HepG2 (cell line): Measurements from ENCODE around the gene NLRX1. TPM values are rescaled to one million over a fixed set of nuclear protein-coding genes. Genes with fewer than 3 reads are reported as not detected.

Source experiments
- DMTF1 ChIP-seq: sonication (generic); formaldehyde crosslinking; IDR thresholded peaks from 2 replicates; pipeline ENCODE4 v1.4.0; 2020; ENCODE audit warnings: mild to moderate bottlenecking, missing genetic modification reagents
- ELF1 ChIP-seq: sonication (generic); formaldehyde crosslinking; IDR thresholded peaks from 2 replicates; pipeline ENCODE4 v1.4.0; 2020; ENCODE audit warnings: missing genetic modification reagents
- ERF ChIP-seq: IDR thresholded peaks from 2 replicates; pipeline ENCODE4 v1.6.1; 2018; ENCODE audit warnings: missing biosample characterization, missing genetic modification reagents
- GMEB1 ChIP-seq: sonication (generic); formaldehyde crosslinking; IDR thresholded peaks from 2 replicates; pipeline ENCODE4 v1.5.1; 2020; ENCODE audit warnings: missing genetic modification reagents, mild to moderate bottlenecking, borderline replicate concordance
- KDM5A ChIP-seq: fragments of 200-600 bp; sonication (generic); IDR thresholded peaks from 2 replicates; pipeline ENCODE4 v1.7.0; 2018; ENCODE audit warnings: antibody characterized with exemption, mild to moderate bottlenecking, low read length, borderline replicate concordance
- MEIS1 ChIP-seq: sonication (generic); formaldehyde crosslinking; IDR thresholded peaks from 2 replicates; pipeline ENCODE4 v1.9.0; 2021; ENCODE audit warnings: mild to moderate bottlenecking, missing genetic modification reagents, moderate library complexity, borderline replicate concordance
- MLX ChIP-seq: IDR thresholded peaks from 2 replicates; pipeline ENCODE4 v1.6.1; 2016
- MTA1 ChIP-seq: sonication (generic); formaldehyde crosslinking; IDR thresholded peaks from 2 replicates; pipeline ENCODE4 v1.4.0; 2020; ENCODE audit warnings: missing genetic modification reagents, mild to moderate bottlenecking, borderline replicate concordance
- RORA ChIP-seq: sonication (generic); formaldehyde crosslinking; IDR thresholded peaks from 2 replicates; pipeline ENCODE4 v1.5.0; 2020; ENCODE audit warnings: mild to moderate bottlenecking, missing genetic modification reagents, moderate library complexity
- SMYD3 ChIP-seq: sonication (generic); formaldehyde crosslinking; IDR thresholded peaks from 2 replicates; pipeline ENCODE4 v1.8.1; 2023; ENCODE audit warnings: mild to moderate bottlenecking, missing genetic modification reagents
- TOPORS ChIP-seq: sonication (generic); formaldehyde crosslinking; IDR thresholded peaks from 2 replicates; pipeline ENCODE4 v1.8.0; 2023; ENCODE audit warnings: mild to moderate bottlenecking, missing genetic modification reagents
- ZBTB8A ChIP-seq: sonication (generic); formaldehyde crosslinking; IDR thresholded peaks from 2 replicates; pipeline ENCODE4 v1.4.0; 2020; ENCODE audit warnings: mild to moderate bottlenecking, low read depth, missing genetic modification reagents, borderline replicate concordance
- ZFP62 ChIP-seq: sonication (generic); formaldehyde crosslinking; IDR thresholded peaks from 2 replicates; pipeline ENCODE4 v1.4.0; 2020; ENCODE audit warnings: missing genetic modification reagents
- ZFYVE20 ChIP-seq: sonication (generic); formaldehyde crosslinking; IDR thresholded peaks from 2 replicates; pipeline ENCODE4 v1.8.0; 2023; ENCODE audit warnings: low read depth, mild to moderate bottlenecking, moderate library complexity, missing genetic modification reagents, borderline replicate concordance
- ZNF431 ChIP-seq: sonication (generic); formaldehyde crosslinking; IDR thresholded peaks from 2 replicates; pipeline ENCODE4 v1.9.0; 2022; ENCODE audit warnings: missing genetic modification reagents, low read depth, mild to moderate bottlenecking, borderline replicate concordance
- ZNF446 ChIP-seq: sonication (generic); formaldehyde crosslinking; IDR thresholded peaks from 2 replicates; pipeline ENCODE4 v1.5.0; 2020; ENCODE audit warnings: mild to moderate bottlenecking, missing genetic modification reagents
- ZNF484 ChIP-seq: sonication (generic); formaldehyde crosslinking; IDR thresholded peaks from 2 replicates; pipeline ENCODE4 v1.5.1; 2020; ENCODE audit warnings: mild to moderate bottlenecking, low read depth, missing genetic modification reagents, borderline replicate concordance
- ZNF562 ChIP-seq: sonication (generic); formaldehyde crosslinking; IDR thresholded peaks from 2 replicates; pipeline ENCODE4 v1.8.0; 2022; ENCODE audit warnings: missing genetic modification reagents, borderline replicate concordance
- polyA plus RNA-seq, 8 experiments: library from polyadenylated mRNA; depleted of rRNA in 3 of 8; stranded (reverse) in 7 of 8; unstranded in 1 of 8; fragments of >200 nt; fragmentation: Illumina TruSeq in 4 of 8; extraction: Trizol in 4 of 8; gene quantifications; 2 replicates each; pipeline versions ENCODE4 v1.2.1 to v1.2.3, GENCODE V29; 2011 to 2016; ENCODE audit warnings: low read depth in 4 of 8, missing spikeins in 1 of 8, mixed read lengths in 1 of 8; ENCODE audit not compliant: insufficient read depth in 1 of 8
- total RNA-seq, 5 experiments: library from RNA; depleted of rRNA; stranded (reverse); fragments of >200 nt; fragmentation: Illumina TruSeq; extraction: Trizol; gene quantifications; 2 replicates each; pipeline ENCODE4 v1.2.3, GENCODE V29; 2016; ENCODE audit warnings: low read depth in 1 of 5
- TF ChIP-seq, protein P1 (sequence below): sonication (generic); formaldehyde crosslinking; IDR thresholded peaks from 2 replicates; pipeline ENCODE4 v1.4.0; 2020; ENCODE audit warnings: missing genetic modification reagents, borderline replicate concordance
- TF ChIP-seq, protein P2 (sequence below): sonication (generic); formaldehyde crosslinking; conservative IDR thresholded peaks from 2 replicates; pipeline ENCODE4 v1.8.0; 2022; ENCODE audit warnings: low read depth, missing genetic modification reagents

Gene NLRX1
- total and polyA plus RNA-seq, 2 of the 13 experiments (the other 11 are each of a cell fraction or from before 2014, with no cell fraction given), result 8.7 to 11.0 TPM

DNA sequence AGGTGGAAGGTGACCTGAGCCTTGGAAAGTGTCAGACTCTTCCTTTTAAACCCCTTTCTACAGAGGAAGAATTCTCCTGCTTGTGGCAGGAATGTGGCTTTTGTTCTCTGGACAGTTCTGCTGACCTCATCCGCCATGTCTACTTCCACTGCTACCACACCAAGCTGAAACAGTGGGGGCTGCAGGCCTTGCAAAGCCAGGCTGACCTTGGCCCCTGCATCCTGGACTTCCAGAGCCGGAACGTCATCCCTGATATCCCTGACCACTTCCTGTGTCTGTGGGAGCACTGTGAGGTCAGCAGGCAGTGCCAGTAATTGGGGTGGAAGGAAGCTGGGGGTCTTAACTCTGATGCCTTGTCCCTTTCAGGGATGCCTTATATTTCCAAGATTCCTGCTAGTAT lies 37.9 kb upstream of the NLRX1 start (continued):
- TF ChIP-seq GMEB1 (CRISPR knock-in tag) (no peak), SMYD3 (CRISPR knock-in tag) (no peak), ZNF431 (no peak), TOPORS (CRISPR knock-in tag) (no peak), ZFP62 (CRISPR knock-in tag) (no peak), ELF1 (CRISPR knock-in tag) (no peak), ZBTB8A (CRISPR knock-in tag) (no peak), MLX (CRISPR knock-in tag) (no peak), ZFYVE20 (CRISPR knock-in tag) (no peak), ZNF562 (CRISPR knock-in tag) (no peak), MEIS1 (CRISPR knock-in tag) (no peak), MTA1 (CRISPR knock-in tag) (0 out of 2 replicates have a peak, but pooled peaks have one; percentile 20), DMTF1 (CRISPR knock-in tag) (no peak), ZNF484 (CRISPR knock-in tag) (no peak), RORA (CRISPR knock-in tag) (no peak), KDM5A (no peak), ZNF446 (CRISPR knock-in tag) (no peak), ERF (CRISPR knock-in tag) (no peak)
- TF ChIP-seq, protein P1, sequence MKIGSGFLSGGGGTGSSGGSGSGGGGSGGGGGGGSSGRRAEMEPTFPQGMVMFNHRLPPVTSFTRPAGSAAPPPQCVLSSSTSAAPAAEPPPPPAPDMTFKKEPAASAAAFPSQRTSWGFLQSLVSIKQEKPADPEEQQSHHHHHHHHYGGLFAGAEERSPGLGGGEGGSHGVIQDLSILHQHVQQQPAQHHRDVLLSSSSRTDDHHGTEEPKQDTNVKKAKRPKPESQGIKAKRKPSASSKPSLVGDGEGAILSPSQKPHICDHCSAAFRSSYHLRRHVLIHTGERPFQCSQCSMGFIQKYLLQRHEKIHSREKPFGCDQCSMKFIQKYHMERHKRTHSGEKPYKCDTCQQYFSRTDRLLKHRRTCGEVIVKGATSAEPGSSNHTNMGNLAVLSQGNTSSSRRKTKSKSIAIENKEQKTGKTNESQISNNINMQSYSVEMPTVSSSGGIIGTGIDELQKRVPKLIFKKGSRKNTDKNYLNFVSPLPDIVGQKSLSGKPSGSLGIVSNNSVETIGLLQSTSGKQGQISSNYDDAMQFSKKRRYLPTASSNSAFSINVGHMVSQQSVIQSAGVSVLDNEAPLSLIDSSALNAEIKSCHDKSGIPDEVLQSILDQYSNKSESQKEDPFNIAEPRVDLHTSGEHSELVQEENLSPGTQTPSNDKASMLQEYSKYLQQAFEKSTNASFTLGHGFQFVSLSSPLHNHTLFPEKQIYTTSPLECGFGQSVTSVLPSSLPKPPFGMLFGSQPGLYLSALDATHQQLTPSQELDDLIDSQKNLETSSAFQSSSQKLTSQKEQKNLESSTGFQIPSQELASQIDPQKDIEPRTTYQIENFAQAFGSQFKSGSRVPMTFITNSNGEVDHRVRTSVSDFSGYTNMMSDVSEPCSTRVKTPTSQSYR (CRISPR knock-in tag), result no peak
- TF ChIP-seq, protein P2, sequence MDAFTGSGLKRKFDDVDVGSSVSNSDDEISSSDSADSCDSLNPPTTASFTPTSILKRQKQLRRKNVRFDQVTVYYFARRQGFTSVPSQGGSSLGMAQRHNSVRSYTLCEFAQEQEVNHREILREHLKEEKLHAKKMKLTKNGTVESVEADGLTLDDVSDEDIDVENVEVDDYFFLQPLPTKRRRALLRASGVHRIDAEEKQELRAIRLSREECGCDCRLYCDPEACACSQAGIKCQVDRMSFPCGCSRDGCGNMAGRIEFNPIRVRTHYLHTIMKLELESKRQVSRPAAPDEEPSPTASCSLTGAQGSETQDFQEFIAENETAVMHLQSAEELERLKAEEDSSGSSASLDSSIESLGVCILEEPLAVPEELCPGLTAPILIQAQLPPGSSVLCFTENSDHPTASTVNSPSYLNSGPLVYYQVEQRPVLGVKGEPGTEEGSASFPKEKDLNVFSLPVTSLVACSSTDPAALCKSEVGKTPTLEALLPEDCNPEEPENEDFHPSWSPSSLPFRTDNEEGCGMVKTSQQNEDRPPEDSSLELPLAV (CRISPR knock-in tag), result no peak
